Measurements from ENCODE around the gene HAVCR2.
A peak's percentile ranks its signal among the peaks of the same experiment; 100 is the strongest.

Gene HAVCR2

GRCh38 chr5:157108976-157109375 lies at the start of gene HAVCR2:
HAVCR2 (minus strand) TSS chr5:157109044; CDS start chr5:157108983, 61 bp downstream.
- Mint-ChIP-seq H3K36me3 (peaks cover 0 to 3% of the 10 kb centered on the region in 2 donors), H3K27me3 (no peaks in the 10 kb centered on the region), H3K9me3 (no peaks in the 10 kb centered on the region), H3K4me3 (peak within 1 kb of the TSS; percentile 81 to 87), H3K4me1 (peaks cover 19 to 47% of the 10 kb centered on the region in 2 donors), H3K27ac (peak within 1 kb of the TSS; percentile 98)
- peak; percentile 40 for DNase-seq
- ATAC-seq (replicated peaks), result peak; percentile 91 to 92

GRCh38 chr5:157157293-157157891 lies 48.5 kb upstream of the HAVCR2 start:
- peaks cover 8 to 13% of the 10 kb centered on the region in 2 donors for H3K4me1 Mint-ChIP-seq
- H3K27ac Mint-ChIP-seq, result no peak overlapping the region
- H3K36me3 Mint-ChIP-seq, result no peaks in the 10 kb centered on the region
- DNase-seq (no peak), ATAC-seq (replicated peaks) (no peak)
- no peak overlapping the region for H3K4me3 Mint-ChIP-seq
- H3K9me3 Mint-ChIP-seq, result no peaks in the 10 kb centered on the region
- H3K27me3 Mint-ChIP-seq, result no peaks in the 10 kb centered on the region

- Mint-ChIP-seq H3K27me3 (no peaks in the 10 kb centered on the region), H3K4me3 (no peak overlapping the region), H3K4me1 (peaks cover 8 to 13% of the 10 kb centered on the region in 2 donors), H3K27ac (no peak overlapping the region), H3K36me3 (no peaks in the 10 kb centered on the region), H3K9me3 (no peaks in the 10 kb centered on the region)
- ATAC-seq (replicated peaks) (no peak), DNase-seq (no peak)
Measured at GRCh38 chr5:157155297-157155696, 46.5 kb upstream of the HAVCR2 start.

- Mint-ChIP-seq H3K27ac (no peak overlapping the region), H3K4me1 (peaks cover 11 to 17% of the 10 kb centered on the region in 2 donors), H3K9me3 (no peaks in the 10 kb centered on the region), H3K4me3 (no peak overlapping the region), H3K36me3 (no peaks in the 10 kb centered on the region), H3K27me3 (no peaks in the 10 kb centered on the region)
- ATAC-seq (replicated peaks) (no peak), DNase-seq (no peak)
Measured at GRCh38 chr5:157150995-157151394, 42.2 kb upstream of the HAVCR2 start.

GRCh38 chr5:157148734-157149615 lies 40.1 kb upstream of the HAVCR2 start:
- Mint-ChIP-seq H3K27ac (peak overlapping the region; percentile 62), H3K9me3 (no peaks in the 10 kb centered on the region), H3K4me3 (no peak overlapping the region), H3K36me3 (no peaks in the 10 kb centered on the region), H3K27me3 (no peaks in the 10 kb centered on the region), H3K4me1 (peaks cover 11 to 16% of the 10 kb centered on the region in 2 donors)
- ATAC-seq (replicated peaks) (peak; percentile 92 to 94), DNase-seq (peak; percentile 66)

GRCh38 chr5:157143127-157143971 lies 34.5 kb upstream of the HAVCR2 start:
- H3K9me3 Mint-ChIP-seq, result no peaks in the 10 kb centered on the region
- peaks cover 11 to 20% of the 10 kb centered on the region in 2 donors for H3K36me3 Mint-ChIP-seq
- H3K4me1 Mint-ChIP-seq, result peaks cover 17 to 31% of the 10 kb centered on the region in 2 donors
- H3K27me3 Mint-ChIP-seq, result no peaks in the 10 kb centered on the region
- H3K27ac Mint-ChIP-seq, result peak overlapping the region; percentile 98
- peak overlapping the region; percentile 92 to 96 for H3K4me3 Mint-ChIP-seq
- DNase-seq, result peak; percentile 27
- peak; percentile 57 to 59 for ATAC-seq (replicated peaks)

- Mint-ChIP-seq H3K27ac (peak within 1 kb of the TSS; percentile 98), H3K4me1 (peaks cover 17 to 28% of the 10 kb centered on the region in 2 donors), H3K4me3 (peak within 1 kb of the TSS; percentile 92 to 96), H3K9me3 (no peaks in the 10 kb centered on the region), H3K27me3 (no peaks in the 10 kb centered on the region), H3K36me3 (peaks cover 12 to 27% of the 10 kb centered on the region in 2 donors)
- ATAC-seq (replicated peaks) (peak; percentile 99), DNase-seq (peak; percentile 96)
Measured at GRCh38 chr5:157142317-157143126, 33.7 kb upstream of the HAVCR2 start, which contains the start of gene MED7. MED7 (minus strand) TSS chr5:157142865; CDS start chr5:157139431, 3,434 bp downstream.

GRCh38 chr5:157137691-157138090 lies 28.8 kb upstream of the HAVCR2 start:
- Mint-ChIP-seq H3K27ac (no peak overlapping the region), H3K9me3 (no peaks in the 10 kb centered on the region), H3K36me3 (peaks cover 26 to 47% of the 10 kb centered on the region in 2 donors), H3K4me3 (no peak overlapping the region), H3K4me1 (peaks cover 25 to 47% of the 10 kb centered on the region in 2 donors), H3K27me3 (no peaks in the 10 kb centered on the region)
- DNase-seq (no peak), ATAC-seq (replicated peaks) (no peak)

- Mint-ChIP-seq H3K36me3 (peaks cover 12 to 17% of the 10 kb centered on the region in 2 donors), H3K27ac (no peak overlapping the region), H3K4me1 (peaks cover 16 to 26% of the 10 kb centered on the region in 2 donors), H3K27me3 (no peaks in the 10 kb centered on the region), H3K9me3 (no peaks in the 10 kb centered on the region), H3K4me3 (no peak overlapping the region)
- DNase-seq, result no peak
- ATAC-seq (replicated peaks), result no peak
Measured at GRCh38 chr5:157132281-157132612, 23.4 kb upstream of the HAVCR2 start.

- Mint-ChIP-seq H3K4me1 (peaks cover 11 to 22% of the 10 kb centered on the region in 2 donors), H3K9me3 (no peaks in the 10 kb centered on the region), H3K4me3 (no peak overlapping the region), H3K27ac (no peak overlapping the region), H3K27me3 (no peaks in the 10 kb centered on the region), H3K36me3 (peaks cover 4 to 10% of the 10 kb centered on the region in 2 donors)
- ATAC-seq (replicated peaks) (peak; percentile 88 to 93), DNase-seq (no peak)
Measured at GRCh38 chr5:157130925-157131324, 22.1 kb upstream of the HAVCR2 start.

GRCh38 chr5:157121709-157122108 lies 12.9 kb upstream of the HAVCR2 start:
- no peaks in the 10 kb centered on the region for H3K4me1 Mint-ChIP-seq
- ATAC-seq (replicated peaks) (no peak), DNase-seq (no peak)
- H3K4me3 Mint-ChIP-seq, result no peak overlapping the region
- H3K27ac Mint-ChIP-seq, result no peak overlapping the region
- no peaks in the 10 kb centered on the region for H3K27me3 Mint-ChIP-seq
- peaks cover 9 to 14% of the 10 kb centered on the region in 2 donors for H3K9me3 Mint-ChIP-seq
- H3K36me3 Mint-ChIP-seq, result peaks cover 5 to 22% of the 10 kb centered on the region in 2 donors

- Mint-ChIP-seq H3K4me3 (no peak overlapping the region), H3K27me3 (no peaks in the 10 kb centered on the region), H3K27ac (peak overlapping the region; percentile 51), H3K36me3 (peaks cover 5 to 22% of the 10 kb centered on the region in 2 donors), H3K4me1 (peaks cover 0 to 2% of the 10 kb centered on the region in 2 donors), H3K9me3 (peaks cover 9 to 14% of the 10 kb centered on the region in 2 donors)
- DNase-seq (no peak), ATAC-seq (replicated peaks) (no peak)
Measured at GRCh38 chr5:157120102-157120501, 11.3 kb upstream of the HAVCR2 start.

GRCh38 chr5:157116483-157116954 lies 7.7 kb upstream of the HAVCR2 start:
- H3K4me3 Mint-ChIP-seq, result no peak overlapping the region
- no peaks in the 10 kb centered on the region for H3K27me3 Mint-ChIP-seq
- H3K27ac Mint-ChIP-seq, result no peak overlapping the region
- H3K9me3 Mint-ChIP-seq, result peaks cover 4 to 6% of the 10 kb centered on the region in 2 donors
- H3K4me1 Mint-ChIP-seq, result peaks cover 0 to 5% of the 10 kb centered on the region in 2 donors
- H3K36me3 Mint-ChIP-seq, result peaks cover 0 to 6% of the 10 kb centered on the region in 2 donors
- DNase-seq (no peak), ATAC-seq (replicated peaks) (no peak)
